Measurements from ENCODE around the gene GRB10. TPM values are rescaled to one million over a fixed set of nuclear protein-coding genes. Genes with fewer than 3 reads are reported as not detected.

Gene GRB10
- total and polyA plus RNA-seq, 2 experiments from 2014 or later = 35.0 to 154 TPM

DNA sequence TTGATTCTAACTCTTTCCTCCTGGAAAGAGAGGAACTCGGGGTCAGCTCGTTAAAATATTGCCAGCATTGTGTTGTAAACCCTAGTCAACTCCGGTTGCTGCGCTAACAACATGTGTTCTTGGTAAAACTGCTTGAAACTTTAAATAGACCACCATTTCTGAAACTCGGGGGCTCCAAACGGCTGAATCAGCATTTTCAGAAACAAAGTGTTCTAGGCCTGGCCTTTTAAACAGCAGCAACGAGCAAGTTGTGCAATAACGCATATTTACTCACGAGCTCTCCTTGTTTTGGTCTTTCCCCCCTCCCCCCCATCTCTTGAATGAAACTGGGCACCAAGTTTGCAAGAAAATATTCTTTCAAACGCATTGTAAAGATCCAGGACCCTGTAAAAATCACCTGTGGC is 9.2 kb upstream of the GRB10 start:
- ATAC-seq = no peak
- Histone ChIP-seq H3K27ac (ENCODE audit: low read depth) (peak overlapping the region; percentile 42; the same call in 1 of the 2 replicates), H3K4me3 (peak overlapping the region; percentile 84)

More for the DNA sequence above, 9.2 kb upstream of the GRB10 start:
- Histone ChIP-seq H3K9me2 (ENCODE audit: insufficient read depth) (0 out of 2 replicates have a peak, but pooled peaks cover 5% of the 10 kb centered on the region), H3K79me2 (replicated peaks; ENCODE audit: insufficient read depth) (peaks cover 55% of the 10 kb centered on the region), H2AFZ (peak overlapping the region; percentile 61), H3K4me1 (ENCODE audit: insufficient read depth) (peaks cover 38% of the 10 kb centered on the region), H3K36me3 (ENCODE audit: insufficient read depth) (no peaks in the 10 kb centered on the region), H3K4me2 (peak overlapping the region; percentile 96), H3F3A (replicated peaks; ENCODE audit: low read depth) (0 out of 2 replicates have a peak, but pooled peaks cover 4% of the 10 kb centered on the region), H3K27me3 (ENCODE audit: insufficient read depth) (peaks cover 26% of the 10 kb centered on the region), H4K20me1 (replicated peaks; ENCODE audit: insufficient read depth) (peaks cover 14% of the 10 kb centered on the region)
- DNase-seq (ENCODE audit: low spot score) = no peak
- Mint-ChIP-seq H3K4me3 (peak overlapping the region; percentile 92), H3K9me3 (peaks cover 15% of the 10 kb centered on the region), H3K27me3 (ENCODE audit: insufficient read depth, low read depth, poor library complexity) (peaks cover 29% of the 10 kb centered on the region), H3K4me1 (peaks cover 41% of the 10 kb centered on the region), H3K36me3 (ENCODE audit: low read depth) (peaks cover 37% of the 10 kb centered on the region), H3K27ac (peak overlapping the region; percentile 83; the same call in 1 of the 2 replicates)
- TF ChIP-seq, protein P1, sequence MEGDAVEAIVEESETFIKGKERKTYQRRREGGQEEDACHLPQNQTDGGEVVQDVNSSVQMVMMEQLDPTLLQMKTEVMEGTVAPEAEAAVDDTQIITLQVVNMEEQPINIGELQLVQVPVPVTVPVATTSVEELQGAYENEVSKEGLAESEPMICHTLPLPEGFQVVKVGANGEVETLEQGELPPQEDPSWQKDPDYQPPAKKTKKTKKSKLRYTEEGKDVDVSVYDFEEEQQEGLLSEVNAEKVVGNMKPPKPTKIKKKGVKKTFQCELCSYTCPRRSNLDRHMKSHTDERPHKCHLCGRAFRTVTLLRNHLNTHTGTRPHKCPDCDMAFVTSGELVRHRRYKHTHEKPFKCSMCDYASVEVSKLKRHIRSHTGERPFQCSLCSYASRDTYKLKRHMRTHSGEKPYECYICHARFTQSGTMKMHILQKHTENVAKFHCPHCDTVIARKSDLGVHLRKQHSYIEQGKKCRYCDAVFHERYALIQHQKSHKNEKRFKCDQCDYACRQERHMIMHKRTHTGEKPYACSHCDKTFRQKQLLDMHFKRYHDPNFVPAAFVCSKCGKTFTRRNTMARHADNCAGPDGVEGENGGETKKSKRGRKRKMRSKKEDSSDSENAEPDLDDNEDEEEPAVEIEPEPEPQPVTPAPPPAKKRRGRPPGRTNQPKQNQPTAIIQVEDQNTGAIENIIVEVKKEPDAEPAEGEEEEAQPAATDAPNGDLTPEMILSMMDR (conservative IDR thresholded peaks at IDR 0.05; ENCODE audit: low read depth in 2 of 2) = no peak
- no peak for TF ChIP-seq NANOG (IDR thresholded peaks at IDR 0.05; ENCODE audit: borderline replicate concordance)
- TF ChIP-seq ZNF114 (CRISPR knock-in tag; IDR thresholded peaks at IDR 0.05) = no peak
- no peak for TF ChIP-seq ZNF462 (CRISPR knock-in tag; IDR thresholded peaks at IDR 0.05)
- TF ChIP-seq CREB1 (CRISPR knock-in tag; IDR thresholded peaks at IDR 0.05; ENCODE audit: low read depth) = no peak
- no peak for TF ChIP-seq ETS1 (IDR thresholded peaks at IDR 0.05)
- TF ChIP-seq EZH2 (IDR thresholded peaks at IDR 0.05; ENCODE audit: low read depth, unreplicated experiment) = no peak
- no peak for TF ChIP-seq JUNB (IDR thresholded peaks at IDR 0.05; ENCODE audit: unreplicated experiment)
- TF ChIP-seq STAT1 (IDR thresholded peaks at IDR 0.05; ENCODE audit: unreplicated experiment) = no peak
- TF ChIP-seq POLR2AphosphoS5 (IDR thresholded peaks at IDR 0.05; ENCODE audit: low read depth) = no peak
- no peak for TF ChIP-seq ZNF331 (CRISPR knock-in tag; IDR thresholded peaks at IDR 0.05; ENCODE audit: low read depth)
- no peak for TF ChIP-seq EZH2phosphoT487 (IDR thresholded peaks at IDR 0.05; ENCODE audit: unreplicated experiment)
- no peak for TF ChIP-seq REST (IDR thresholded peaks at IDR 0.05; ENCODE audit: unreplicated experiment)

Measured in GM23338 (cell line).